GM12878 (cell line): ENCODE measurements around the gene FSTL4. TPM values are rescaled to one million over a fixed set of nuclear protein-coding genes. Genes with fewer than 3 reads are reported as not detected.

Experiments
- ATAC-seq: fragments of 200-7000 bp; cut with Tn5 transposase; 3 replicates; pipeline ENCODE4 v1.9.1; 2020; ENCODE audit warnings: mild to moderate bottlenecking, moderate library complexity
- BruUV-seq: library from RNA; stranded (reverse); fragments of 400-500 nt; replicated peaks from 2 replicates; lab custom pipeline; 2021; lab: Mats Ljungman, UMichigan
- CTCF ChIA-PET: fragments of 300-600 bp; sonication (Branson Sonifier 250); formaldehyde crosslinking; extraction: SDS; loops from one replicate; lab custom pipeline; 2021; ENCODE audit warnings: inconsistent platforms; lab: Yijun Ruan, JAX
- POLR2A ChIA-PET: fragments of 350-600 bp; formaldehyde crosslinking; extraction: SDS; loops from one replicate; lab custom pipeline; 2021; ENCODE audit warnings: inconsistent platforms; lab: Charles Lee
- RAD21 ChIA-PET: fragments of 300-600 bp; sonication (Branson Sonifier 250); formaldehyde crosslinking; loops from one replicate; lab custom pipeline; 2023; ENCODE audit warnings: antibody characterized with exemption; ENCODE audit not compliant: unreplicated experiment; lab: Charles Lee
- SMC1A ChIA-PET: fragments of 300-600 bp; sonication (Branson Sonifier 250); formaldehyde crosslinking; loops from one replicate; lab custom pipeline; 2023; ENCODE audit not compliant: unreplicated experiment, uncharacterized antibody; lab: Charles Lee
- DNase-seq: peaks from one replicate; pipeline ENCODE4 v3.0.0-alpha.2; 2011; ENCODE audit warnings: low read depth, low spot score
- FAIRE-seq: peaks from 3 replicates; lab custom pipeline; 2011; peaks lifted over from hg19 to GRCh38; lab: Jason Lieb, UNC
- H2AFZ ChIP-seq: 2 replicates; pipeline ENCODE4 v1.6.0; 2011; ENCODE audit warnings: low read depth, low read length, control low read depth; ENCODE audit not compliant: control insufficient read depth
- H3K27ac ChIP-seq: 2 replicates; pipeline ENCODE4 v1.5.1; 2011; ENCODE audit warnings: control low read depth; ENCODE audit not compliant: control insufficient read depth, insufficient read depth
- H3K27me3 ChIP-seq, 2 experiments: replicated peaks in 1 of 2; 2 replicates each; pipeline versions ENCODE4 v1.6.0 to v1.6.1; 2011; ENCODE audit warnings: low read length in 1 of 2; ENCODE audit not compliant: control insufficient read depth in 2 of 2, insufficient read depth in 2 of 2
- H3K36me3 ChIP-seq, 2 experiments: 2 replicates each; pipeline ENCODE4 v1.5.1; 2011; ENCODE audit warnings: low read length in 1 of 2; ENCODE audit not compliant: control insufficient read depth in 2 of 2, insufficient read depth in 2 of 2
- H3K4me1 ChIP-seq: 2 replicates; pipeline ENCODE4 v1.6.1; 2011; ENCODE audit warnings: mild to moderate bottlenecking, low read length, moderate library complexity, mixed read lengths; ENCODE audit not compliant: control insufficient read depth, insufficient read depth
- H3K4me2 ChIP-seq: 2 replicates; pipeline ENCODE4 v1.6.0; 2011; ENCODE audit warnings: control low read depth; ENCODE audit not compliant: control insufficient read depth, insufficient read depth
- H3K4me3 ChIP-seq: fragments of 200-600 bp; sonication (generic); 2 replicates; pipeline ENCODE4 v1.5.1; 2016
- H3K79me2 ChIP-seq: 2 replicates; pipeline ENCODE4 v1.6.0; 2011; ENCODE audit warnings: low read length; ENCODE audit not compliant: control insufficient read depth, insufficient read depth
- H3K9ac ChIP-seq: 2 replicates; pipeline ENCODE4 v1.8.0; 2011; ENCODE audit warnings: low read length, control low read depth, mixed read lengths; ENCODE audit not compliant: control insufficient read depth, insufficient read depth
- H3K9me3 ChIP-seq: replicated peaks from 3 replicates; pipeline ENCODE4 v1.5.1; 2011; ENCODE audit warnings: mild to moderate bottlenecking, low read length; ENCODE audit not compliant: control insufficient read depth, insufficient read depth
- H4K20me1 ChIP-seq: 2 replicates; pipeline ENCODE4 v1.6.0; 2011; ENCODE audit not compliant: control insufficient read depth, insufficient read depth
- BCL3 ChIP-seq: IDR thresholded peaks from 2 replicates; pipeline ENCODE4 v1.6.1; 2011; ENCODE audit warnings: borderline replicate concordance, low read depth, mild to moderate bottlenecking, moderate library complexity, low read length; ENCODE audit not compliant: insufficient read depth, poor library complexity, severe bottlenecking
- CBX3 ChIP-seq: fragments of 200-600 bp; sonication (generic); IDR thresholded peaks from 2 replicates; pipeline ENCODE4 v1.6.1; 2016; ENCODE audit warnings: low read depth, borderline replicate concordance
- CREB1 ChIP-seq: IDR thresholded peaks from 2 replicates; pipeline ENCODE4 v1.6.1; 2012; ENCODE audit warnings: low read depth, mild to moderate bottlenecking, inconsistent platforms
- FOXK2 ChIP-seq: fragments of 450-650 bp; IDR thresholded peaks from 2 replicates; pipeline ENCODE4 v1.6.1; 2017; ENCODE audit warnings: mild to moderate bottlenecking, moderate library complexity
- HDGF ChIP-seq: fragments of 450-650 bp; IDR thresholded peaks from 2 replicates; pipeline ENCODE4 v1.6.1; 2016; ENCODE audit warnings: antibody characterized with exemption
- MXI1 ChIP-seq: fragments of 150-350 bp; IDR thresholded peaks from 2 replicates; pipeline ENCODE4 v1.6.1; 2011; ENCODE audit warnings: low read depth, mild to moderate bottlenecking, inconsistent platforms, low read length, improper control_type of control experiment
- POLR2A ChIP-seq: IDR thresholded peaks from 2 replicates; pipeline ENCODE4 v1.6.1; 2011; ENCODE audit warnings: low read depth, mild to moderate bottlenecking, low read length
- PRDM15 ChIP-seq: fragments of 450-650 bp; formaldehyde crosslinking; IDR thresholded peaks from 2 replicates; pipeline ENCODE4 v1.4.0; 2020; ENCODE audit warnings: mild to moderate bottlenecking, moderate library complexity
- RB1 ChIP-seq: fragments of 450-650 bp; formaldehyde crosslinking; IDR thresholded peaks from 2 replicates; pipeline ENCODE4 v1.6.1; 2017; ENCODE audit warnings: mild to moderate bottlenecking, borderline replicate concordance
- SIX5 ChIP-seq: IDR thresholded peaks from 2 replicates; pipeline ENCODE4 v1.6.1; 2011; ENCODE audit warnings: mild to moderate bottlenecking, low read depth, low read length, moderate library complexity; ENCODE audit not compliant: severe bottlenecking
- SMC3 ChIP-seq: IDR thresholded peaks from 2 replicates; pipeline ENCODE4 v1.6.1; 2011; ENCODE audit warnings: low read length, improper control_type of control experiment, borderline replicate concordance
- SUPT20H ChIP-seq: IDR thresholded peaks from 2 replicates; pipeline ENCODE4 v1.6.1; 2011; ENCODE audit warnings: low read depth, mild to moderate bottlenecking, low read length, moderate library complexity, borderline replicate concordance; ENCODE audit not compliant: control insufficient read depth
- USF2 ChIP-seq: IDR thresholded peaks from 2 replicates; pipeline ENCODE4 v1.6.1; 2011; ENCODE audit warnings: low read depth, low read length, improper control_type of control experiment, borderline replicate concordance
- ZNF207 ChIP-seq: fragments of 450-650 bp; IDR thresholded peaks from 2 replicates; pipeline ENCODE4 v1.6.1; 2014; ENCODE audit warnings: antibody characterized with exemption, mild to moderate bottlenecking, borderline replicate concordance
- ZNF622 ChIP-seq: fragments of 450-650 bp; IDR thresholded peaks from 2 replicates; pipeline ENCODE4 v1.6.1; 2017; ENCODE audit warnings: mild to moderate bottlenecking, inconsistent platforms
- WGBS: methylation state at CpG from one replicate; pipeline ENCODE4 v1.1.6; 2016; ENCODE audit warnings: low lambda C conversion rate; ENCODE audit not compliant: insufficient replicate concordance, insufficient coverage; ENCODE audit errors: missing lambda C conversion rate; 5-methylcytosine and 5-hydroxymethylcytosine counted together
- in situ Hi-C: fragments of 300-500 bp; cut with MboI; formaldehyde crosslinking; loops from 9 replicates; pipeline ENCODE4 v1.14.3; 2018; ENCODE audit warnings: mixed read lengths
- intact Hi-C: fragments of 100-400 bp; cut with micrococcal nuclease; formaldehyde crosslinking; loops from one replicate; pipeline ENCODE4 v1.14.2; 2022; ENCODE audit not compliant: unreplicated experiment
- polyA plus RNA-seq, 11 experiments: library from polyadenylated mRNA; depleted of rRNA in 4 of 11; unstranded in 6 of 11; stranded (reverse) in 5 of 11; fragments of >200 nt; fragmentation: Nextera tagmentation in 4 of 11; fragmentation: Illumina TruSeq in 1 of 11; extraction: Ambion mirVana in 4 of 11; extraction: Trizol in 1 of 11; gene quantifications; 1 replicate in 1 of 11; 2 replicates in 10 of 11; pipeline versions ENCODE4 v1.2.1 to v1.2.3, GENCODE V29; 2011 to 2016; ENCODE audit warnings: inconsistent platforms in 2 of 11, missing spikeins in 2 of 11, low read depth in 1 of 11
- total RNA-seq, 4 experiments: library from RNA; depleted of rRNA in 3 of 4; stranded (reverse); fragments of >200 nt in 3 of 4; fragmentation: Illumina TruSeq in 1 of 4; extraction: Trizol in 1 of 4; gene quantifications; 2 replicates each; pipeline versions ENCODE4 v1.2.1 to v1.2.3, GENCODE V29; 2013 to 2021

The FSTL4 gene
- total and polyA plus RNA-seq, 10 of the 15 experiments (the other 5 are each of a cell fraction or from before 2014, with no cell fraction given), result 0.01 to 0.79 (median 0.21) TPM; not detected in 6

GRCh38 chr5:133233616-133234015 is 378.7 kb downstream of the FSTL4 start (continued):
- TF ChIP-seq PRDM15 (CRISPR knock-in tag) (no peak), FOXK2 (no peak), SUPT20H (no peak)

- no TSS peak for BruUV-seq
- CTCF ChIA-PET, result no interaction called here
- H3K4me1 ChIP-seq, result no peaks in the 10 kb centered on the region
- H3K27ac ChIP-seq, result no peak overlapping the region
- DNase-seq (no peak), FAIRE-seq (no peak), ATAC-seq (no peak; the same call in 2 of the 3 replicates)
- no peaks in the 10 kb centered on the region for H3K79me2 ChIP-seq
- no peaks in the 10 kb centered on the region for H3K36me3 ChIP-seq
- POLR2A ChIA-PET, result no interaction called here
- 70% methylated on average over 7 of the region's 7 CpGs for WGBS
- no peak overlapping the region for H3K4me3 ChIP-seq
- H3K9me3 ChIP-seq, result no peaks in the 10 kb centered on the region
- RAD21 ChIA-PET, result no interaction called here
- no peak overlapping the region for H3K4me2 ChIP-seq
- intact Hi-C loops, result no loop called here
- no peaks in the 10 kb centered on the region for H4K20me1 ChIP-seq
- SMC1A ChIA-PET, result no interaction called here
- in situ Hi-C loops, result no loop called here
- TF ChIP-seq USF2 (no peak), ZNF207 (no peak), CREB1 (no peak), MXI1 (no peak), POLR2A (no peak), BCL3 (no peak), SMC3 (no peak), ZNF622 (no peak), SIX5 (no peak), RB1 (no peak), CBX3 (no peak), HDGF (no peak)
- no peak overlapping the region for H3K9ac ChIP-seq
- H3K27me3 ChIP-seq, result no peaks in the 10 kb centered on the region
- H2AFZ ChIP-seq, result no peak overlapping the region
These were observed 379.4 kb downstream of the FSTL4 start for GRCh38 chr5:133232911-133233310.
